ENCODE measurements around the gene CD5L. TPM values are rescaled to one million over a fixed set of nuclear protein-coding genes. Genes with fewer than 3 reads are reported as not detected.

CD5L gene
- total and polyA plus RNA-seq, 2 donors from 2014 or later = 0.19 TPM; not detected in 1

DNA sequence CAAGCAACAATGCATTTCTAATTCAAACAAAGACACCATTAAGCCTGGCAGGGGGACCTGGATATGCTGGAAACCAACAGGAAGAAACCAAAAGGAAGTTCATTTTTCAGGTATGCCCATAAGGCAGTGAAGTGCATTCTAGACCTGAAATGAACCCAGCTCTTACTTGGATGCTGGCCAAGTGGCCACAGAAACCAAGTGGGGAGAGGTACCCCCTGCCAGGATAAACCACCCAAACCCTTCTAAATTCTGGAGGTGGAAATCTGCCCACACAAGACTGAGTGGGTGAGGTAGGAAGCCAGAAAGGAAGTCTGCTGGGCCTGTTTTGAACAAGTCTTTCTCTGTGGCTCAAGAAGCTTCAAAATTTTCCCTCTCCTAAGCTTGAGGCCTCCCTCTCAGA is 2.6 kb downstream of the CD5L start:
- Histone ChIP-seq H3K4me1 (ENCODE audit: control insufficient read depth in 2 of 3, insufficient read depth in 2 of 3, low read depth in 1 of 3, low read length in 3 of 3) (no peaks in the 10 kb centered on the region), H3K4me3 (ENCODE audit: low read length in 3 of 3) (no peak overlapping the region), H3K9me3 (ENCODE audit: control insufficient read depth in 2 of 3, insufficient read depth in 1 of 3, low read length in 3 of 3) (no peaks in the 10 kb centered on the region), H3K9ac (ENCODE audit: low read length in 3 of 3) (no peak overlapping the region), H3K36me3 (ENCODE audit: control insufficient read depth in 2 of 3, insufficient read depth in 3 of 3, low read length in 3 of 3) (no peaks in the 10 kb centered on the region), H3K27ac (ENCODE audit: low read depth in 2 of 2, low read length in 2 of 2) (no peak overlapping the region), H3K27me3 (ENCODE audit: control insufficient read depth, insufficient read depth, low read length) (no peaks in the 10 kb centered on the region)
- peak in 1 of 5 donors; percentile 9 for DNase-seq
- TF ChIP-seq, protein P1, sequence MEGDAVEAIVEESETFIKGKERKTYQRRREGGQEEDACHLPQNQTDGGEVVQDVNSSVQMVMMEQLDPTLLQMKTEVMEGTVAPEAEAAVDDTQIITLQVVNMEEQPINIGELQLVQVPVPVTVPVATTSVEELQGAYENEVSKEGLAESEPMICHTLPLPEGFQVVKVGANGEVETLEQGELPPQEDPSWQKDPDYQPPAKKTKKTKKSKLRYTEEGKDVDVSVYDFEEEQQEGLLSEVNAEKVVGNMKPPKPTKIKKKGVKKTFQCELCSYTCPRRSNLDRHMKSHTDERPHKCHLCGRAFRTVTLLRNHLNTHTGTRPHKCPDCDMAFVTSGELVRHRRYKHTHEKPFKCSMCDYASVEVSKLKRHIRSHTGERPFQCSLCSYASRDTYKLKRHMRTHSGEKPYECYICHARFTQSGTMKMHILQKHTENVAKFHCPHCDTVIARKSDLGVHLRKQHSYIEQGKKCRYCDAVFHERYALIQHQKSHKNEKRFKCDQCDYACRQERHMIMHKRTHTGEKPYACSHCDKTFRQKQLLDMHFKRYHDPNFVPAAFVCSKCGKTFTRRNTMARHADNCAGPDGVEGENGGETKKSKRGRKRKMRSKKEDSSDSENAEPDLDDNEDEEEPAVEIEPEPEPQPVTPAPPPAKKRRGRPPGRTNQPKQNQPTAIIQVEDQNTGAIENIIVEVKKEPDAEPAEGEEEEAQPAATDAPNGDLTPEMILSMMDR (IDR thresholded peaks at IDR 0.05; ENCODE audit: borderline replicate concordance, extremely low read depth, insufficient read depth) = no peak
- no peak for FAIRE-seq
- intact Hi-C loops (cut with DNase I) = no loop called here

DNA sequence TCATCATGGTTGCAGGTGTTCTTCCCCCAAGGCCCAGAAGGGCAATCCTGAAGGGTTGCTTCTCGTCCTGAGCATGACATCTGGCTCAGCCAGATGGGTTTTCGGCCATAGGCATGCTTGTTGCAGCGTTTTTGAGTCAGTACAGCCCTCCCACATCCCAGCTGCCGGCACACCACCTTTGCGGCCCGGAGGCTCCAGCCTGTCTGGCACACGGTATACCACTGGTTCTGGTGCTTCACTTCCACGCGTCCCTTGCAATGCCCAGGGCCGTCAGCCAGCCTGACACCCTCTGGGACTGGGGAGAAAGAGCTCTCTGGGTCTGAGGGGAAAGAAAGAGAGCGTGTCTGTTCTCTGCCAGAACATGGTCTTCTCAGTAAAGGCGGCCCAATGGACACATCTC is 7.2 kb downstream of the CD5L start:
- intact Hi-C loops (cut with DNase I) = no loop called here
- FAIRE-seq (no peak), DNase-seq (no peak)
- no peaks in the 10 kb centered on the region for H3K9me3 ChIP-seq (ENCODE audit: control insufficient read depth in 2 of 3, insufficient read depth in 1 of 3, low read length in 3 of 3)
- H3K36me3 ChIP-seq (ENCODE audit: control insufficient read depth in 2 of 3, insufficient read depth in 3 of 3, low read length in 3 of 3) = no peaks in the 10 kb centered on the region
- H3K4me3 ChIP-seq (ENCODE audit: low read length in 3 of 3) = no peak overlapping the region
- no peaks in the 10 kb centered on the region for H3K4me1 ChIP-seq (ENCODE audit: control insufficient read depth in 2 of 3, insufficient read depth in 2 of 3, low read depth in 1 of 3, low read length in 3 of 3)
- H3K9ac ChIP-seq (ENCODE audit: low read length in 3 of 3) = no peak overlapping the region
- H3K27me3 ChIP-seq (ENCODE audit: control insufficient read depth, insufficient read depth, low read length) = no peaks in the 10 kb centered on the region
- TF ChIP-seq, protein P1 (IDR thresholded peaks at IDR 0.05; ENCODE audit: borderline replicate concordance, extremely low read depth, insufficient read depth) = no peak
- H3K27ac ChIP-seq (ENCODE audit: low read depth in 2 of 2, low read length in 2 of 2) = no peak overlapping the region

DNA sequence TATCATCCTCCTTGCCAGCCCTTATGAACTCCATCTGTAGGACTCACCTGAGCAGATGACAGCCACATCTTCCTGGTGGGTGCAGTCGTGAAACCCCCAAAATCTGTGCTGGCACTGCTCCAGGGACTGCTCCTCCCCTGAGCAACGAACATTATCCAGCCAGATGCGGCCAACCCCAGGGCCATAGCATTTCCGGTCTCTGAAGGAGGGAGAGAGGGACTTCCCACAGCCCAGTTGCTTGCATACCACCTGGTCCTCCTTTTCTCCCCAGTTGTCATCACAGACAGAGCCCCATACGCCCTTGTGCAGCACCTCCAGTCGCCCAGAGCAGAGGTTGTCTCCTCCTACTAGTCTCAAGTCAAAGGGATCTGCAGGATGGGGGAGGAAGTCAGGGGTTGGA is 8.5 kb downstream of the CD5L start:
- TF ChIP-seq, protein P1 (IDR thresholded peaks at IDR 0.05; ENCODE audit: borderline replicate concordance, extremely low read depth, insufficient read depth) = no peak
- no peak overlapping the region for H3K27ac ChIP-seq (ENCODE audit: low read depth in 2 of 2, low read length in 2 of 2)
- no peak overlapping the region for H3K9ac ChIP-seq (ENCODE audit: low read length in 3 of 3)
- no peak for FAIRE-seq
- H3K27me3 ChIP-seq (ENCODE audit: control insufficient read depth, insufficient read depth, low read length) = no peaks in the 10 kb centered on the region
- intact Hi-C loops (cut with DNase I) = no loop called here
- H3K4me3 ChIP-seq (ENCODE audit: low read length in 3 of 3) = no peak overlapping the region
- no peaks in the 10 kb centered on the region for H3K36me3 ChIP-seq (ENCODE audit: control insufficient read depth in 2 of 3, insufficient read depth in 3 of 3, low read length in 3 of 3)
- H3K9me3 ChIP-seq (ENCODE audit: control insufficient read depth in 2 of 3, insufficient read depth in 1 of 3, low read length in 3 of 3) = no peaks in the 10 kb centered on the region
- no peaks in the 10 kb centered on the region for H3K4me1 ChIP-seq (ENCODE audit: control insufficient read depth in 2 of 3, insufficient read depth in 2 of 3, low read depth in 1 of 3, low read length in 3 of 3)
- no peak for DNase-seq

DNA sequence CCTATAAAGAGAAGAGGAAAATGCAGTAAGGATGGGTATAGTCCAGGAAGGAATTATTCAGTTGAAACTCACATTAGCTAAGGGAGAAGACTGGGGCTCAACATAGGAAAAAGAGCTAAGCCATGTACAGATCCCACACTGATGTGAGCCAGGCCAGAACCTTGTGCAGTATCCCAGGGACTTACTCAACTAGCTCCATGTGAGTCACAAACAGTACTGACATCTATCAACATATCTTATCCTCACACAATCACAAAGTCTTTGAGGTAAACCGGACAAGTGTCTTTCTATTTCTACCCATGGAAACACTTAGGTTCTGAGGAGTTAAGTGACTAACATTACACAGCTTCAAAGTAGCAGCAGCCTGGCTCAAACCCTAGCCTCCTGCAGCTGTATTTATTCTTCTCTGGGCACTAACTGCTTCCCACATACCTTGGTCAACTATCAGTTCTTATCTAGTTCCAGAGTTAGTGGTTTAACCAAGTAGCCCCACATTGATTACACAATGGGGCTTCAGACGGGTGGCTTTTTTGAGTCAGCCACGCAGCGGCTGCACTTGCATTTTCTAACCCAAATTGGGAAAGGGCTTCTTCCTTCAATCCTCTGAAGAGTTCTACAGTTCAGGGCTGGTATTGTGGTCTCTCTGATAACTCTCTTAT is 9.5 kb downstream of the CD5L start:
- Histone ChIP-seq H3K9ac (ENCODE audit: low read length in 3 of 3) (no peak overlapping the region), H3K27me3 (ENCODE audit: control insufficient read depth, insufficient read depth, low read length) (no peaks in the 10 kb centered on the region), H3K36me3 (ENCODE audit: control insufficient read depth in 2 of 3, insufficient read depth in 3 of 3, low read length in 3 of 3) (no peaks in the 10 kb centered on the region), H3K4me3 (ENCODE audit: low read length in 3 of 3) (no peak overlapping the region), H3K27ac (ENCODE audit: low read depth in 2 of 2, low read length in 2 of 2) (no peak overlapping the region), H3K4me1 (ENCODE audit: control insufficient read depth in 2 of 3, insufficient read depth in 2 of 3, low read depth in 1 of 3, low read length in 3 of 3) (no peaks in the 10 kb centered on the region), H3K9me3 (ENCODE audit: control insufficient read depth in 2 of 3, insufficient read depth in 1 of 3, low read length in 3 of 3) (no peaks in the 10 kb centered on the region)
- FAIRE-seq (no peak), DNase-seq (no peak)
- TF ChIP-seq, protein P1 (IDR thresholded peaks at IDR 0.05; ENCODE audit: borderline replicate concordance, extremely low read depth, insufficient read depth) = no peak
- intact Hi-C loops (cut with DNase I) = no loop called here
